ENCODE measurements around the gene CMSS1.

GRCh38 chr3:99859825-99860224, 42.2 kb downstream of the CMSS1 start:
- TF ChIP-seq POLR2AphosphoS5 (IDR thresholded peaks at IDR 0.05) (peak; percentile 63 to 87 (median 69)), CTCF (IDR thresholded peaks at IDR 0.05) (no peak)
